ENCODE data around the gene PLXNA4.

PLXNA4 gene

GRCh38 chr7:132588596-132588995 is 12.3 kb upstream of the PLXNA4 start:
- H3K27ac ChIP-seq, result no peak overlapping the region
- no peak for TF ChIP-seq CTCF (conservative IDR thresholded peaks at IDR 0.05)

GRCh38 chr7:132584796-132585494 is 8.7 kb upstream of the PLXNA4 start:
- TF ChIP-seq CTCF (conservative IDR thresholded peaks at IDR 0.05), result no peak
- H3K27ac ChIP-seq, result no peak overlapping the region

GRCh38 chr7:132581431-132581830 is 5.2 kb upstream of the PLXNA4 start:
- no peak overlapping the region for H3K27ac ChIP-seq
- no peak for TF ChIP-seq CTCF (conservative IDR thresholded peaks at IDR 0.05)

- peak; percentile 90 for TF ChIP-seq CTCF (conservative IDR thresholded peaks at IDR 0.05)
- H3K27ac ChIP-seq, result no peak overlapping the region
These were observed 4.5 kb upstream of the PLXNA4 start for GRCh38 chr7:132580717-132581285.

GRCh38 chr7:132580277-132580676 is 4.0 kb upstream of the PLXNA4 start:
- H3K27ac ChIP-seq, result no peak overlapping the region
- TF ChIP-seq CTCF (conservative IDR thresholded peaks at IDR 0.05), result no peak

GRCh38 chr7:132579260-132579899 is 3.1 kb upstream of the PLXNA4 start:
- no peak for TF ChIP-seq CTCF (conservative IDR thresholded peaks at IDR 0.05)
- no peak overlapping the region for H3K27ac ChIP-seq

GRCh38 chr7:132578826-132579225 is 2.6 kb upstream of the PLXNA4 start:
- TF ChIP-seq CTCF (conservative IDR thresholded peaks at IDR 0.05), result no peak

More at GRCh38 chr7:132578826-132579225, 2.6 kb upstream of the PLXNA4 start:
- H3K27ac ChIP-seq, result no peak overlapping the region
